Tibial artery (tissue), 4 donors: Measurements from ENCODE around the gene SLC25A44.
A peak's percentile ranks its signal among the peaks of the same experiment; 100 is the strongest.

Experiments used
- DNase-seq, 2 donors: peaks; one replicate each; pipeline ENCODE4 v3.0.0-alpha.2; 2019
- H3K27ac ChIP-seq, 2 donors: fragments of 200-600 bp; sonication (generic) in 1 of 2; 1 replicate in 1 of 2; 2 replicates in 1 of 2; pipeline ENCODE4 v1.5.1; 2018 to 2019; ENCODE audit warnings: mild to moderate bottlenecking in 1 of 2
- H3K27me3 ChIP-seq, 2 donors: fragments of 200-600 bp; sonication (generic) in 1 of 2; one replicate each; pipeline versions ENCODE4 v1.5.1 to v1.6.0; 2016 to 2019
- H3K36me3 ChIP-seq, 3 donors: fragments of 200-600 bp; sonication (generic) in 2 of 3; one replicate each; pipeline ENCODE4 v1.5.1; 2016 to 2019; ENCODE audit warnings: mild to moderate bottlenecking in 2 of 3
- H3K4me1 ChIP-seq, 4 donors: fragments of 200-600 bp; sonication (generic) in 2 of 4; 1 replicate in 3 of 4; 2 replicates in 1 of 4; pipeline ENCODE4 v1.5.1; 2016 to 2019
- H3K4me3 ChIP-seq, 2 donors: fragments of 200-600 bp; sonication (generic) in 1 of 2; 1 replicate in 1 of 2; 2 replicates in 1 of 2; pipeline ENCODE4 v1.5.1; 2018 to 2019; ENCODE audit warnings: mild to moderate bottlenecking in 2 of 2
- H3K9me3 ChIP-seq, 3 donors: fragments of 200-600 bp; sonication (generic) in 1 of 3; one replicate each; pipeline ENCODE4 v1.5.1; 2016 to 2019
- intact Hi-C: fragments of 100-400 bp; cut with DNase I; formaldehyde crosslinking; loops from one replicate; pipeline ENCODE4 v1.15.0; 2023; ENCODE audit warnings: low total_unique reads
- TF ChIP-seq, protein P1 (sequence below), 2 experiments: fragments of 200-600 bp in 1 of 2; fragments of 450-650 bp in 1 of 2; IDR thresholded peaks; one replicate each; pipeline ENCODE4 v1.5.1; 2017 to 2019; ENCODE audit warnings: antibody characterized with exemption in 2 of 2, mild to moderate bottlenecking in 1 of 2, moderate library complexity in 1 of 2

The SLC25A44 gene

DNA sequence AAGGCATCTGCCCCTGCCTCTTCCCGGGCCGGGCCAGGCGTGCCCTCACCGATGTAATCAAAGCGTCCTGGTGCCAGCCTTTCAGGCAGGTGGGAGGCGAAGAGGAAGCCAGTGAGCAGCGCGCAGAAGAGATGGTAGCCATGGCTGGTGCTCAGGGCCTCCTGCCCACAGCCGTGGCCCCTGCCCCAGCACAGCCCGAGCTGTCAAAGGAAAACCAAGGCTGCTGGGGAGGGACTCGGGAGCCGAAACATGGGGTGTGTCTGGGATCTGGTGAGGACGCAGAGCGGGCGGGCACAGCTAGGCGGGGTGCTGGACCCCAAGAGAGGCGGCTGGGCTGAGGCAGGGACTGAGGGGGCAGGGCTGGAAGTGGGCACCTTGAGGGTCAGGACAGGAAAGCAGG is 50.8 kb downstream of the SLC25A44 start:
- Histone ChIP-seq H3K4me3 (no peak overlapping the region), H3K27me3 (peaks cover 6 to 28% of the 10 kb centered on the region in 2 donors), H3K9me3 (no peaks in the 10 kb centered on the region), H3K4me1 (peaks cover 0 to 34% (median 18%) of the 10 kb centered on the region in 4 donors), H3K27ac (no peak overlapping the region), H3K36me3 (peaks cover 0 to 39% (median 9%) of the 10 kb centered on the region in 3 donors)
- TF ChIP-seq, protein P1, sequence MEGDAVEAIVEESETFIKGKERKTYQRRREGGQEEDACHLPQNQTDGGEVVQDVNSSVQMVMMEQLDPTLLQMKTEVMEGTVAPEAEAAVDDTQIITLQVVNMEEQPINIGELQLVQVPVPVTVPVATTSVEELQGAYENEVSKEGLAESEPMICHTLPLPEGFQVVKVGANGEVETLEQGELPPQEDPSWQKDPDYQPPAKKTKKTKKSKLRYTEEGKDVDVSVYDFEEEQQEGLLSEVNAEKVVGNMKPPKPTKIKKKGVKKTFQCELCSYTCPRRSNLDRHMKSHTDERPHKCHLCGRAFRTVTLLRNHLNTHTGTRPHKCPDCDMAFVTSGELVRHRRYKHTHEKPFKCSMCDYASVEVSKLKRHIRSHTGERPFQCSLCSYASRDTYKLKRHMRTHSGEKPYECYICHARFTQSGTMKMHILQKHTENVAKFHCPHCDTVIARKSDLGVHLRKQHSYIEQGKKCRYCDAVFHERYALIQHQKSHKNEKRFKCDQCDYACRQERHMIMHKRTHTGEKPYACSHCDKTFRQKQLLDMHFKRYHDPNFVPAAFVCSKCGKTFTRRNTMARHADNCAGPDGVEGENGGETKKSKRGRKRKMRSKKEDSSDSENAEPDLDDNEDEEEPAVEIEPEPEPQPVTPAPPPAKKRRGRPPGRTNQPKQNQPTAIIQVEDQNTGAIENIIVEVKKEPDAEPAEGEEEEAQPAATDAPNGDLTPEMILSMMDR (IDR thresholded peaks at IDR 0.05): no peak
- intact Hi-C loops: no loop called here
- DNase-seq: no peak

DNA sequence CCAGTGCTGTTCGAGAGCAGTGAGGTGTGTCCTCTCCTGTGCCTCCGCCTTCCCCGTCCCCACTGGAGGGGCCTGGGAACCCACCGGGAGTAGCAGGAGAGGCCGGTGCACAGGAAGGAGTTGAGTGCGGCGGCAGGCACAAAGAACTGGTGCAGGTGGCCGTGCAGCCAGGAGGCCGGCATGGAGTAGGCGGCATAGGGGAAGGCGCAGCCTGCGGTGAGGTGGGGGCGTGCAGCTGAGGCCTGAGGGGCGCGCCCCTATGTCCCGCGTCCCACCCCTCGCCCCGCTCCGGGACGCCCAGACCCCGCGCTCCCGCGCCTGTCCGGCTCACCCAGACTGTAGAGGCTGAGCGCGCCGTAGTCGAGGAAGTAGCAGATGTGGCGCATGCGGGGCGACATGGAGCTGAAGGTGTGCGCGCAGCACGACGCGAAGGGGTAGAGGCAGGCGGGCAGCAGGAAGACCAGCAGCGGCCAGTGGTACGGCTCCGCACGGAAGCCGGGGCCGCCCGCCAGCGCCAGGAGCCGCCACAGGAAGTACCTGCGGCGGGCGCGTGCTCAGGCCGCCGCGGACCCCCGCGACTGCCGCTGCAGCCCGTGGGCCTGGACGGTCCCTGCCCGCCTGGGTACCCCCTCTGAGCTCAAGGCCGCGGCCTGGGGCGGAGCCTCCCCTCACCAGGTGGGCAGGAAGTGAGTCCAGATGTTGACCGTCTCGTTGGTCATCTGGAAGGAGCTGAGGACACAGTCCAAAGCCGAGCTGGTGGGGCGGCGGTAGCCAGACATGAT is 51.7 kb downstream of the SLC25A44 start:
- Histone ChIP-seq H3K27me3 (peaks cover 6 to 28% of the 10 kb centered on the region in 2 donors), H3K4me1 (peaks cover 0 to 34% (median 18%) of the 10 kb centered on the region in 4 donors), H3K9me3 (no peaks in the 10 kb centered on the region), H3K4me3 (peak overlapping the region in 1 of 2 donors; percentile 28), H3K36me3 (peaks cover 5 to 39% (median 14%) of the 10 kb centered on the region in 3 donors), H3K27ac (no peak overlapping the region)
- intact Hi-C loops: no loop called here
- TF ChIP-seq, protein P1 (IDR thresholded peaks at IDR 0.05): no peak
- no peak for DNase-seq

- no peak for DNase-seq
- no peaks in the 10 kb centered on the region for H3K9me3 ChIP-seq
- intact Hi-C loops: no loop called here
- TF ChIP-seq, protein P1 (IDR thresholded peaks at IDR 0.05): no peak
- H3K36me3 ChIP-seq: peaks cover 12 to 39% (median 21%) of the 10 kb centered on the region in 3 donors
- H3K27ac ChIP-seq: no peak overlapping the region
- peaks cover 6 to 28% of the 10 kb centered on the region in 2 donors for H3K27me3 ChIP-seq
- H3K4me1 ChIP-seq: peaks cover 0 to 34% (median 18%) of the 10 kb centered on the region in 4 donors
- no peak overlapping the region for H3K4me3 ChIP-seq
These were observed 52.4 kb downstream of the SLC25A44 start for GRCh38 chr1:156246241-156246780.

GRCh38 chr1:156246781-156247459 is 53.0 kb downstream of the SLC25A44 start:
- Histone ChIP-seq H3K27ac (no peak overlapping the region), H3K27me3 (peaks cover 6 to 28% of the 10 kb centered on the region in 2 donors), H3K36me3 (peaks cover 18 to 39% (median 27%) of the 10 kb centered on the region in 3 donors), H3K4me3 (no peak overlapping the region), H3K9me3 (no peaks in the 10 kb centered on the region), H3K4me1 (peaks cover 0 to 34% (median 18%) of the 10 kb centered on the region in 4 donors)
- peak in 1 of 2 donors; percentile 75 for DNase-seq
- TF ChIP-seq, protein P1 (IDR thresholded peaks at IDR 0.05): no peak
- intact Hi-C loops: no loop called here

GRCh38 chr1:156247460-156248322 is 53.8 kb downstream of the SLC25A44 start, which contains the start of gene PAQR6:
TSS of gene PAQR6 (minus strand) at chr1:156248056. CDS start at chr1:156246731, 1,325 bp downstream.
- intact Hi-C loops: no loop called here
- H3K4me3 ChIP-seq: no peak within 1 kb of the TSS
- no peak for DNase-seq
- H3K27ac ChIP-seq: no peak within 1 kb of the TSS
- H3K9me3 ChIP-seq: no peaks in the 10 kb centered on the region
- TF ChIP-seq, protein P1 (IDR thresholded peaks at IDR 0.05): no peak
- peaks cover 0 to 34% (median 18%) of the 10 kb centered on the region in 4 donors for H3K4me1 ChIP-seq
- H3K36me3 ChIP-seq: peaks cover 26 to 39% (median 34%) of the 10 kb centered on the region in 3 donors
- peaks cover 6 to 28% of the 10 kb centered on the region in 2 donors for H3K27me3 ChIP-seq
